K562 (cell line): ENCODE results near the gene PIGH. TPM values are rescaled to one million over a fixed set of nuclear protein-coding genes. Genes with fewer than 3 reads are reported as not detected.

Experiments
- ARHGAP35 ChIP-seq: fragments of 450-650 bp; IDR thresholded peaks from 2 replicates; pipeline ENCODE4 v1.6.1; 2018; ENCODE audit not compliant: partially characterized antibody
- KAT7 ChIP-seq: sonication (generic); formaldehyde crosslinking; IDR thresholded peaks from 2 replicates; pipeline ENCODE4 v1.8.0; 2022; ENCODE audit warnings: missing genetic modification reagents, mild to moderate bottlenecking, borderline replicate concordance
- L3MBTL2 ChIP-seq: fragments of 450-650 bp; IDR thresholded peaks from 2 replicates; pipeline ENCODE4 v1.6.1; 2016; ENCODE audit warnings: mild to moderate bottlenecking, moderate library complexity
- LARP7 ChIP-seq: fragments of 450-650 bp; IDR thresholded peaks from 2 replicates; pipeline ENCODE4 v1.6.1; 2016
- MEF2A ChIP-seq: IDR thresholded peaks from 2 replicates; pipeline ENCODE4 v1.6.1; 2011; ENCODE audit warnings: low read depth, mild to moderate bottlenecking, low read length, moderate library complexity; ENCODE audit not compliant: control insufficient read depth
- NBN ChIP-seq: fragments of 450-650 bp; IDR thresholded peaks from 2 replicates; pipeline ENCODE4 v1.6.1; 2016; ENCODE audit warnings: low read depth, mild to moderate bottlenecking
- NCOA1 ChIP-seq: fragments of 450-650 bp; IDR thresholded peaks from 2 replicates; pipeline ENCODE4 v1.6.1; 2016; ENCODE audit warnings: low read depth
- PHB2 ChIP-seq: fragments of 450-650 bp; IDR thresholded peaks from 2 replicates; pipeline ENCODE4 v1.6.1; 2017; ENCODE audit warnings: low read depth
- POLR2AphosphoS5 ChIP-seq: IDR thresholded peaks from 2 replicates; pipeline ENCODE4 v1.6.1; 2011; ENCODE audit warnings: mild to moderate bottlenecking, low read depth, low read length, moderate library complexity; ENCODE audit not compliant: control insufficient read depth, insufficient read depth
- POLR2B ChIP-seq: fragments of 450-650 bp; IDR thresholded peaks from 2 replicates; pipeline ENCODE4 v1.6.1; 2018; ENCODE audit warnings: low read depth; ENCODE audit not compliant: partially characterized antibody
- PYGO2 ChIP-seq: fragments of 450-650 bp; IDR thresholded peaks from 2 replicates; pipeline ENCODE4 v1.6.1; 2016; ENCODE audit warnings: mild to moderate bottlenecking, missing genetic modification characterization, moderate library complexity, missing compliant biosample characterization
- SIN3B ChIP-seq: fragments of 450-650 bp; IDR thresholded peaks from 2 replicates; pipeline ENCODE4 v1.6.1; 2017; ENCODE audit warnings: low read depth, mild to moderate bottlenecking, moderate library complexity
- SPI1 ChIP-seq: IDR thresholded peaks from 2 replicates; pipeline ENCODE4 v1.6.1; 2011; ENCODE audit warnings: low read depth, low read length, control low read depth, borderline replicate concordance
- TEAD2 ChIP-seq: fragments of 450-650 bp; IDR thresholded peaks from 2 replicates; pipeline ENCODE4 v1.6.1; 2016; ENCODE audit warnings: missing genetic modification characterization, control low read depth, missing compliant biosample characterization
- ZC3H8 ChIP-seq: fragments of 450-650 bp; IDR thresholded peaks from 2 replicates; pipeline ENCODE4 v1.6.1; 2017
- ZKSCAN8 ChIP-seq: fragments of 200-800 bp; sonication (Bioruptor generic); IDR thresholded peaks from 2 replicates; pipeline ENCODE4 v1.6.1; 2016; ENCODE audit warnings: missing genetic modification characterization, missing compliant biosample characterization
- ZNF212 ChIP-seq: fragments of 450-650 bp; formaldehyde crosslinking; IDR thresholded peaks from 2 replicates; pipeline ENCODE4 v1.4.0; 2020; ENCODE audit warnings: mild to moderate bottlenecking
- ZNF253 ChIP-seq: fragments of 250-450 bp; sonication (Bioruptor Pico); conservative IDR thresholded peaks from 2 replicates; pipeline ENCODE4 v1.6.1; 2021; ENCODE audit warnings: mild to moderate bottlenecking
- ZNF274 ChIP-seq: IDR thresholded peaks from 2 replicates; pipeline ENCODE4 v1.6.1; 2011; ENCODE audit warnings: low read depth, mild to moderate bottlenecking, low read length, moderate library complexity, borderline replicate concordance
- ZNF347 ChIP-seq: fragments of 450-650 bp; formaldehyde crosslinking; IDR thresholded peaks from 2 replicates; pipeline ENCODE4 v1.4.0; 2020; ENCODE audit warnings: low read depth, mild to moderate bottlenecking, moderate library complexity
- ZNF766 ChIP-seq: fragments of 200-800 bp; sonication (Bioruptor generic); conservative IDR thresholded peaks from 2 replicates; pipeline ENCODE4 v1.6.1; 2016; ENCODE audit warnings: missing genetic modification characterization, missing compliant biosample characterization
- polyA plus RNA-seq, 8 experiments: library from polyadenylated mRNA; depleted of rRNA in 4 of 8; stranded (reverse) in 5 of 8; unstranded in 3 of 8; fragments of >200 nt; fragmentation: Nextera tagmentation in 2 of 8; fragmentation: Illumina TruSeq in 1 of 8; extraction: Ambion mirVana in 2 of 8; extraction: Trizol in 1 of 8; gene quantifications; 2 replicates each; pipeline versions ENCODE4 v1.2.1 to v1.2.3, GENCODE V29; 2011 to 2014; ENCODE audit warnings: inconsistent platforms in 1 of 8, missing spikeins in 1 of 8
- total RNA-seq, 7 experiments: library from RNA; depleted of rRNA in 6 of 7; stranded (reverse); fragments of >200 nt in 6 of 7; fragmentation: Illumina TruSeq in 2 of 7; extraction: Trizol in 2 of 7; gene quantifications; 2 replicates each; pipeline versions ENCODE4 v1.2.1 to v1.2.3, GENCODE V29; 2011 to 2021; ENCODE audit warnings: low replicate concordance in 1 of 7
- TF ChIP-seq, protein P1 (sequence below), 2 experiments: fragments of 450-650 bp; IDR thresholded peaks; 2 replicates each; pipeline ENCODE4 v1.6.1; 2016; ENCODE audit warnings: mild to moderate bottlenecking in 2 of 2, borderline replicate concordance in 1 of 2, low read depth in 1 of 2, moderate library complexity in 1 of 2

The PIGH gene
- total and polyA plus RNA-seq, 9 of the 15 experiments (the other 6 are each of a cell fraction or from before 2014, with no cell fraction given): 21.1 to 53.4 (median 24.7) TPM

DNA sequence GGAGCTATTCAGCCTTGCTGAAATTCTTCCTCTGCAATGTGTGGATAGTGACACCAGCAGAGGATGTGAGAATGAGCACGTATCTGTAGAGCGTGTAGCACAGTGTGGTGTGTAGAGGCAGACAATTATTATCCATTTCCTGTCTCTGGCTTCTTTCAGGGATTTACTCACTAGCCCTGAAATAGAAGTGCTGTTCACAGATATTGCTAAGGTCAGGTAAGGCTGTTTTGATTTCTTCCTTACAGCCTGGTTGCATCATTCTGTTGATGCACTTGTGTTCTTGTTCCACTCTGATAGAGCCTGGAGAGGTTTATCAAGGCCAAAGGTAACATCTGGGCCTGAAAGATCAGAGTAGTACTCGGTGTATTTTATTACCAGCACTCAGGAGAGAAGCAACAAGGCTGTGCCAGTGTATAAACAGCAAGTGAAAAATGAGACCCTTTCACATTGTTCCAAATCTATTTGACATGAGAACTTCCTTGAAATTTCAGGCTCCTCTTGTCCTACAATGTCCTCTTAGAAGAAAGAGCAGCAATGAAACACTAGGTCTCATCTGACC, 36.4 kb upstream of the PIGH start (continued):
- TF ChIP-seq, protein P1, sequence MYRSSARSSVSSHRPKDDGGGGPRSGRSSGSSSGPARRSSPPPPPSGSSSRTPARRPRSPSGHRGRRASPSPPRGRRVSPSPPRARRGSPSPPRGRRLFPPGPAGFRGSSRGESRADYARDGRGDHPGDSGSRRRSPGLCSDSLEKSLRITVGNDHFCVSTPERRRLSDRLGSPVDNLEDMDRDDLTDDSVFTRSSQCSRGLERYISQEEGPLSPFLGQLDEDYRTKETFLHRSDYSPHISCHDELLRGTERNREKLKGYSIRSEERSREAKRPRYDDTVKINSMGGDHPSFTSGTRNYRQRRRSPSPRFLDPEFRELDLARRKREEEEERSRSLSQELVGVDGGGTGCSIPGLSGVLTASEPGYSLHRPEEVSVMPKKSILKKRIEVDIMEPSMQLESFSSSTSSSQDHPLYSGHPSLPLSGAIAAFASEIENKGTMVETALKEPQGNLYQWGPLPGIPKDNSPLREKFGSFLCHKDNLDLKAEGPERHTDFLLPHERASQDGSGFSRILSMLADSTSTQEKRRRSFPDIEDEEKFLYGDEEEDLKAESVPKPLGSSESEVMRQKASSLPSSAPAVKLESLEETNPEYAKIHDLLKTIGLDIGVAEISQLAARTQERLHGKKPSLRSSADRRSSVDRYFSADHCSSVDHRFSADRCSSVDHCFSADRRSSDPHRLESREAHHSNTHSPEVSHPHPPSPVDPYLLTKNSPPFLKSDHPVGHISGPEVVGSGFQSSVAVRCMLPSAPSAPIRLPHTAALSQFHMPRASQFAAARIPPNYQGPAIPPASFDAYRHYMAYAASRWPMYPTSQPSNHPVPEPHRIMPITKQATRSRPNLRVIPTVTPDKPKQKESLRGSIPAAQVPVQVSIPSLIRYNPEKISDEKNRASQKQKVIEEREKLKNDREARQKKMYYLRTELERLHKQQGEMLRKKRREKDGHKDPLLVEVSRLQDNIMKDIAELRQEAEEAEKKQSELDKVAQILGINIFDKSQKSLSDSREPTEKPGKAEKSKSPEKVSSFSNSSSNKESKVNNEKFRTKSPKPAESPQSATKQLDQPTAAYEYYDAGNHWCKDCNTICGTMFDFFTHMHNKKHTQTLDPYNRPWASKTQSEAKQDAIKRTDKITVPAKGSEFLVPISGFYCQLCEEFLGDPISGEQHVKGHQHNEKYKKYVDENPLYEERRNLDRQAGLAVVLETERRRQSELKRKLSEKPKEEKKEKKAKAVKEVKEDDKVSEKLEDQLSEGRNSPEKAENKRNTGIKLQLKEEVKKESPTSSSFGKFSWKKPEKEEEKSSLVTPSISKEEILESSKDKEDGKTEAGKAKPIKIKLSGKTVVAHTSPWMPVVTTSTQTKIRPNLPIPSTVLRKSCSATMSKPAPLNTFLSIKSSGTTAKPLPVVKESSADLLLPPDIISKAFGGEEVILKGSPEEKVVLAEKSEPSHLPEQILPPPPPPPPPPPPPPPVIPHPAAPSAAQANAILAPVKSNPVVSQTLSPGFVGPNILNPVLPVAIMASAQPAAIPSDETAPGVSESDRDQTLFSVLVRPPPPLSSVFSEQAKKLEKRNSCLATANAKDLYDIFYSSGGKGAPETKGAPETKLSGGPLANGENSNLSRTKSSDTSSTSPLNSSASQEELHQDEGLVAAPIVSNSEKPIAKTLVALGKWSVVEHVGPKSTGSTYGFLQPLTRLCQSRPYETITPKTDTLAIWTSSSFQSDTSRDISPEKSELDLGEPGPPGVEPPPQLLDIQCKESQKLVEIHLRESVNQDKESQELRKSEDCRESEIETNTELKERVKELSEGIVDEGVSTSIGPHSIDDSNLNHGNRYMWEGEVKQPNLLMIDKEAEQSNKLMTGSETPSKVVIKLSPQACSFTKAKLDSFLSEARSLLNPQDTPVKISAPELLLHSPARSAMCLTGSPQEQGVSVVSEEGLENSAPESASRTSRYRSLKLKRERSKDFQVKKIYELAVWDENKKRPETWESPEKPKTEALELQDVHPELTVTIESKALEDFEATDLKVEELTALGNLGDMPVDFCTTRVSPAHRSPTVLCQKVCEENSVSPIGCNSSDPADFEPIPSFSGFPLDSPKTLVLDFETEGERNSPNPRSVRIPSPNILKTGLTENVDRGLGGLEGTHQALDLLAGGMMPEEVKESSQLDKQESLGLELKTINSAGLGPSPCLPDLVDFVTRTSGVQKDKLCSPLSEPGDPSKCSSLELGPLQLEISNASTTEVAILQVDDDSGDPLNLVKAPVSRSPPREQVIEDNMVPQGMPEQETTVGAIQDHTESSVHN (IDR thresholded peaks at IDR 0.05; ENCODE audit: borderline replicate concordance in 1 of 2, low read depth in 1 of 2): peak in 1 of 2 experiments; percentile 66; a peak in 1 of 4 replicates
- no peak for TF ChIP-seq SPI1
- TF ChIP-seq MEF2A: peak; percentile 91
- peak; percentile 95 for TF ChIP-seq POLR2AphosphoS5
- no peak for TF ChIP-seq ZC3H8
- peak; percentile 97 for TF ChIP-seq NBN
- no peak for TF ChIP-seq ZNF274
- peak; percentile 88 for TF ChIP-seq PHB2
- peak; percentile 69; the same call in 1 of the 2 replicates for TF ChIP-seq ZKSCAN8 (CRISPR knock-in tag)
- TF ChIP-seq TEAD2: no peak
- TF ChIP-seq SIN3B: no peak
- no peak for TF ChIP-seq POLR2B
- TF ChIP-seq ZNF253 (CRISPR knock-in tag): no peak
- no peak for TF ChIP-seq KAT7 (CRISPR knock-in tag)
- TF ChIP-seq ZNF766 (CRISPR knock-in tag): peak; percentile 100
- TF ChIP-seq ZNF347 (CRISPR knock-in tag): no peak
- TF ChIP-seq ZNF212 (CRISPR knock-in tag): no peak
- peak; percentile 49; the same call in 1 of the 2 replicates for TF ChIP-seq L3MBTL2
- no peak for TF ChIP-seq ARHGAP35
- peak; percentile 49; the same call in 1 of the 2 replicates for TF ChIP-seq PYGO2
- TF ChIP-seq NCOA1: peak; percentile 97
- TF ChIP-seq LARP7: no peak
